A549 treated with Mapracorat at 1 μM for 4 hours (cell line): Measurements from ENCODE around the gene C1QTNF8. TPM values are rescaled to one million over a fixed set of nuclear protein-coding genes. Genes with fewer than 3 reads are reported as not detected.

Experiments
- total RNA-seq: library from RNA; stranded (reverse); fragments of 200-300 nt; extraction: Qiagen RNA extraction; gene quantifications from 5 replicates; pipeline ENCODE4 v1.2.3, GENCODE V29; 2022

Gene C1QTNF8, protein sequence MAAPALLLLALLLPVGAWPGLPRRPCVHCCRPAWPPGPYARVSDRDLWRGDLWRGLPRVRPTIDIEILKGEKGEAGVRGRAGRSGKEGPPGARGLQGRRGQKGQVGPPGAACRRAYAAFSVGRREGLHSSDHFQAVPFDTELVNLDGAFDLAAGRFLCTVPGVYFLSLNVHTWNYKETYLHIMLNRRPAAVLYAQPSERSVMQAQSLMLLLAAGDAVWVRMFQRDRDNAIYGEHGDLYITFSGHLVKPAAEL
- not detected in 5 replicates for total RNA-seq

DNA sequence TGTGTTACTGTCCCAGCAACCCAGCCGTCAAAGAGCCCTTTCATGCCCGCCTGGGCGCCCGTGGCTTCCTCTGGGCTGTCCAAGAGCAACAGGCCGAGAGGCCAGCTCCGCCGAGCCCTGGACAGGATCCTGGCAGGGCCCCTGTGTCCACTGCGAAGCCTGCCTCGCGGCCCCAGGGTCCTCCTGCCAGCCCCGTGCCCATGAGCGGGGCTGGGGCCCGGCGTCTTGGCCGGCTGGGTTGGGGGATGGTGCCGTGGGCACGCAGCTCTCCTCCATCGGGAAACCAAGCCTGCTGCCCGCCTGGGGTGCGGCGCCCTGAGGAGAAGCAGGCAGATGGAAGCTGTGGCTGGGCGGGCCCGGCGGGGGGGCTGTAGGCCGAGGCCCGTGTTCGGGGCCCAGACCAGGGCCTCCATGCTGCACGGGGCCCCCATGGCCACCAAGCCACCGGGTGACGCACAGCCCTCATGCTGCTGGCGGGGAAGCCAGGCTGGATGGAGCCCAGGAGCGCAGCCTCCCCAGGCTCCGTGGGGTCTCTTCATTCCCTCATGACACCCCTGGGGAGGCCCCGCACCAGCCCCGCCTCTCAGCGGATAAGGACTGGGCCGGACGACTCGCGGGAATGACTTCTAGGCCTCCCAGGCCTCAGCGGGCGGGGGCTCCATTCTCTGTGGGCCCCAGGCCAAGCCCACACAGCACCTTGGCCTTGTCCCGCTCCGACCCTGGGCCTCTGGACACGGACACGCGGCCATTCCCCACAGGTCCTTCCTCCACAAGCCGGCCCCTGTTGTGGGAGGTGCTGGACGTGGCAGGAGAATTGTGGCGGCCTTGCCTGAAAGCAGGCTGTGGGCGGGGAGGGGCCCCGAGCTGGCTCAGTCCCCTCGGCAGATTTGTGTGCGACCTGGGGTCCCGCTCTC is at the start of gene C1QTNF8:
Gene C1QTNF8, minus strand, starts transcription at position 76 of the 914 bp plus-strand sequence. CDS start 1,322 bp downstream, outside the sequence.

DNA sequence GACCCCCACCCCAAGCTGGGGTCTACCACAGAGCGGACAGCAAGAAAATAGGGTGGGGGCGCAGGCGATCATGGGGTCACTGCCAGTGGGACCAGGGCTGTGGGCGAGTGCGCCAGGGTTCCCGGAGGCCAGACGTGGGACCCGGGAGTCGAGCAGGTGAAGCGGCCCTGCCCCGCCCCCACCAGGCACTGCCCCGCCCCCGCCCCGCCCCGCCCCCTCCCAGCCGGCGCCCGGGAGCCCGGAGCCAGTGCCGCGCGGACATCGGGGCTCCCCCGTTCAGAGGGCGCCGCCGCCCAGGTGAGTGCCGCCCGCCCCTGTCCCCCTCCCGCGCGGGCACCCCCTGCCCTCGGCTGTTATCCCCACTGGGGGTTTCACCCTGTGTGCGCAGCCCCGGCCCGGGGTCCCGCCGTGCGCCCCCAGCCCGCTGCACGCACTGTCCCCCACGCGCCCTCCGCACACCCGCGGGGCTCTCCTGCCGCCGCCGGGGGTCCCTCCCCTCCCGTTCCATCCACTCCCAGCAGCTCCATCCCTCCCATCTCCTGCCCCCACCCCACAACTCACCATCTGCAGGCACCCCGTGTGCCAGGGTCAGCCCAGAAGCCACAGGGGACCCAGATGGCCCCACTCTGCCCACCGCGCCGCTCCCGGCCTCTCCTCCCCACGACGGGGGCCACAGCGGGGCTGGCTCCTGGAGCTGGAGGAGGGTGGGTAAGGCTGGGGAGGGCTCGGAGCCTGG is 23.4 kb downstream of the C1QTNF8 start, which contains the start of gene SSTR5:
Gene SSTR5, plus strand, starts transcription at position 222 of the 736 bp plus-strand sequence. CDS start 6,122 bp downstream, outside the sequence.

Other genes starting within 250 kb of the C1QTNF8 start
- 7.9 to 10.0 TPM (median 8.5 TPM) in 5 replicates for gene LMF1, start 125.3 kb downstream of the C1QTNF8 start, total RNA-seq
- gene SOX8, start 114.5 kb downstream of the C1QTNF8 start, total RNA-seq: 1.4 to 2.8 TPM (median 2.6 TPM) in 5 replicates
- 0.28 to 0.72 TPM (median 0.35 TPM) in 5 replicates for gene SSTR5, start 23.5 kb downstream of the C1QTNF8 start, total RNA-seq
- gene CACNA1H, start 56.9 kb upstream of the C1QTNF8 start, total RNA-seq: 9.8 to 17.8 TPM (median 15.9 TPM) in 5 replicates
- not detected in 5 replicates for gene TPSG1, start 129.0 kb upstream of the C1QTNF8 start, total RNA-seq
- gene TPSB2, start 133.9 kb upstream of the C1QTNF8 start, total RNA-seq: not detected in 5 replicates
- 0.15 TPM in 1 of 5 replicates, not detected in the others for gene TPSAB1, start 144.5 kb upstream of the C1QTNF8 start, total RNA-seq
- gene TPSD1, start 159.8 kb upstream of the C1QTNF8 start, total RNA-seq: 0.11 TPM in 1 of 5 replicates, not detected in the others
- 154 to 191 TPM (median 162 TPM) in 5 replicates for gene UBE2I, start 213.4 kb upstream of the C1QTNF8 start, total RNA-seq
- 0.49 to 1.4 TPM (median 1.00 TPM) in 5 replicates for gene BAIAP3, start 237.4 kb upstream of the C1QTNF8 start, total RNA-seq